ENCODE data around the gene ELOVL5.

The ELOVL5 gene

DNA sequence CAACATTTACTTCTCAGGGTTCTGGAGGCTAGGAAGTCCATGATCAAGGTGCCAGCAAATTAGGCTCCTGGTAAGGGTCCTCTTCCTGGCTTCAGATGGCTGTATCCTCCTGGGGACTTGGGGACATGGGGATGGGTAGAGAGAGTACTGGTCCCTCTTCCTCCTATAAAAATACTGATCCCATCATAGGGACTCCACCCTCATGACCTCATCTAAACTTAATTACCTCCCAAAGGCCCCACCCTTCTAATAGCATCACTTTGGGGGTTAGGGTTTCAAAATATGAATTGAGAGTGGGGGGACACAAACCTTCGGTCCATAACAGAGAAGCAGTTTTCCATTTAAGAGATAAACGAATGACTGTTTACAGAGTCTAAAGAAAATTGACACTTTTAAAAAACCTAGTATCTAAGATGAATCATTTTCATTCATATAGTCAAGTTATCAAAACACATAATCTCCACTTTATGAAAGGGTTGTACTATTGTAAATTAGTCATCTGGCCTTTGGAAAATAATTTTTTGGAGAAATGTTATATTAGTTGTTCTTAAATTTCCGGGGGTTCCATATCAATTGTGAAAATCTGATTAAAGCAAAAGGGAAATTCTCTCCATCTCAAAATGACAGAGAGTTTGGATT lies 33.5 kb downstream of the ELOVL5 start:
- TF ChIP-seq CTCF (IDR thresholded peaks at IDR 0.05; ENCODE audit: low read depth, low read length, missing control alignments), result no peak
- no peak overlapping the region for H3K4me3 ChIP-seq (replicated peaks; ENCODE audit: low read depth, low read length)
- DNase-seq (ENCODE audit: extremely low read depth, low read depth), result no peak

DNA sequence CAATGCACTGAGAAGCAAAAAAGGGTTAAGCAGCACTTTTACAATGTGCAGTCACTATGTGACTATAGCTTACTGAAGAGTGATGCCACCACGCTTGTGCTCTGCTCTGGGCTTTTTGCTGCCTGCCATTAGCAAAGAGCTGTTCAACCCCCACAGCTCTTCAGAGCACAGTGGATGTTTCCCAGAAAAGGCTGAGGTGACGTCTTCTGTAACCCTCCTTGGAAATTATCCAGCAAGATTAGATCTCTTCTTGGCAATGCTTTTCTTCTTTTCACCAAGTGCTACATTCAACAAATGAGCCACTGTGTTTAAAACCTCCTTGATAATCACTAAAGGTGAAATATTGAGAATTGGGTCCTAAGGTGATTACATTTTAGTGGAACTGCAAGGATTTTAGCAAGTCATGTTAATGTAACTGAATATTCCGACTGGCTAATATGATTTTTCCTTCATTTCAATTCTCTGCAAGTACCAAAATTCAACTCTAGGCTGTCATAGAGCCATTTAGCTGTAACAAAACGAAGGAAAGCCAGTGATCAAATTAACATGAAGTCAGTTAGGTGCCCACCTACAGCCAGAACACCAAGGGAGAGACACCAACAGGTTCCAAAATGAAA lies 34.9 kb downstream of the ELOVL5 start:
- H3K4me3 ChIP-seq (replicated peaks; ENCODE audit: low read depth, low read length), result no peak overlapping the region
- no peak for TF ChIP-seq CTCF (IDR thresholded peaks at IDR 0.05; ENCODE audit: low read depth, low read length, missing control alignments)
- no peak for DNase-seq (ENCODE audit: extremely low read depth, low read depth)

- no peak overlapping the region for H3K4me3 ChIP-seq (replicated peaks; ENCODE audit: low read depth, low read length)
- DNase-seq (ENCODE audit: extremely low read depth, low read depth), result no peak
- no peak for TF ChIP-seq CTCF (IDR thresholded peaks at IDR 0.05; ENCODE audit: low read depth, low read length, missing control alignments)
Measured at GRCh38 chr6:53312355-53312754, 36.4 kb downstream of the ELOVL5 start.

GRCh38 chr6:53311586-53311935 lies 37.2 kb downstream of the ELOVL5 start:
- TF ChIP-seq CTCF (IDR thresholded peaks at IDR 0.05; ENCODE audit: low read depth, low read length, missing control alignments), result no peak
- no peak overlapping the region for H3K4me3 ChIP-seq (replicated peaks; ENCODE audit: low read depth, low read length)
- DNase-seq (ENCODE audit: extremely low read depth, low read depth), result no peak

GRCh38 chr6:53310771-53311585 lies 37.8 kb downstream of the ELOVL5 start:
- H3K4me3 ChIP-seq (replicated peaks; ENCODE audit: low read depth, low read length), result no peak overlapping the region
- no peak for TF ChIP-seq CTCF (IDR thresholded peaks at IDR 0.05; ENCODE audit: low read depth, low read length, missing control alignments)
- DNase-seq (ENCODE audit: extremely low read depth, low read depth), result no peak

DNA sequence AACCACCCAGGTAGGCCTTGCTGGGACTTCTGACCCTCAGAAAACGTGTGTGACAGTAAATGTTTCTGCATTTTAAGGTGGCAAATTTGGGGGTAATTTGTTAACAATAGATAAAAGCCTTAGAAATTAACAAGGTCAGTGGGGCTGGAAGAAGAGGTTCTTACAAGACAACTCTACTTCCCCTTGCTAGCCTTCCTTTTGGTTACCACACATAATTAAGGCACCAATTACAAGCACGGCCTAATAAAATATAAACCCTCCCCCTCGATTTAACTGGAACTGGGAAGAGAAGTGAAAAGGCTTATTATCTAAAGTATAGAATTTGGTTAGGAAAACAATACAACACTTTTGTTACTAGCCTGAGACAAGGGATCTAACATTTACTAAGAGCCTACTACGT lies 38.8 kb downstream of the ELOVL5 start:
- no peak overlapping the region for H3K4me3 ChIP-seq (replicated peaks; ENCODE audit: low read depth, low read length)
- no peak for DNase-seq (ENCODE audit: extremely low read depth, low read depth)
- TF ChIP-seq CTCF (IDR thresholded peaks at IDR 0.05; ENCODE audit: low read depth, low read length, missing control alignments), result no peak
